HEK293T (cell line): ENCODE measurements around the gene SKAP2.

Experiments used
- ARNT ChIP-seq: fragments of 450-650 bp; IDR thresholded peaks from 2 replicates; pipeline ENCODE4 v1.6.1; 2017; ENCODE audit warnings: mild to moderate bottlenecking
- BHLHE40 ChIP-seq: fragments of 450-650 bp; IDR thresholded peaks from 2 replicates; pipeline ENCODE4 v1.6.1; 2016; ENCODE audit warnings: mild to moderate bottlenecking, moderate library complexity, borderline replicate concordance
- CTBP1 ChIP-seq: fragments of 450-650 bp; IDR thresholded peaks from 2 replicates; pipeline ENCODE4 v1.6.1; 2016; ENCODE audit warnings: borderline replicate concordance
- ELF4 ChIP-seq: fragments of 450-650 bp; IDR thresholded peaks from 2 replicates; pipeline ENCODE4 v1.6.1; 2017; ENCODE audit warnings: antibody characterized with exemption
- FOXA1 ChIP-seq: fragments of 450-650 bp; IDR thresholded peaks from 2 replicates; pipeline ENCODE4 v1.6.1; 2016; ENCODE audit warnings: mild to moderate bottlenecking
- FOXK2 ChIP-seq: fragments of 450-650 bp; IDR thresholded peaks from 2 replicates; pipeline ENCODE4 v1.6.1; 2016; ENCODE audit warnings: mild to moderate bottlenecking
- FOXM1 ChIP-seq: fragments of 450-650 bp; IDR thresholded peaks from 2 replicates; pipeline ENCODE4 v1.6.1; 2017; ENCODE audit warnings: mild to moderate bottlenecking, borderline replicate concordance
- L3MBTL2 ChIP-seq: fragments of 450-650 bp; conservative IDR thresholded peaks from 2 replicates; pipeline ENCODE4 v1.6.1; 2016; ENCODE audit warnings: mild to moderate bottlenecking
- LEF1 ChIP-seq: fragments of 450-650 bp; IDR thresholded peaks from 2 replicates; pipeline ENCODE4 v1.6.1; 2017; ENCODE audit warnings: mild to moderate bottlenecking, borderline replicate concordance
- SP1 ChIP-seq: fragments of 450-650 bp; IDR thresholded peaks from 2 replicates; pipeline ENCODE4 v1.6.1; 2017
- SUZ12 ChIP-seq: fragments of 450-650 bp; IDR thresholded peaks from 2 replicates; pipeline ENCODE4 v1.6.1; 2016; ENCODE audit warnings: mild to moderate bottlenecking
- TARDBP ChIP-seq: fragments of 450-650 bp; IDR thresholded peaks from 2 replicates; pipeline ENCODE4 v1.6.1; 2016
- ZNF384 ChIP-seq: fragments of 450-650 bp; IDR thresholded peaks from 2 replicates; pipeline ENCODE4 v1.6.1; 2016
- TF ChIP-seq, protein P1 (sequence below): fragments of 450-650 bp; IDR thresholded peaks from 2 replicates; pipeline ENCODE4 v1.6.1; 2016

DNA sequence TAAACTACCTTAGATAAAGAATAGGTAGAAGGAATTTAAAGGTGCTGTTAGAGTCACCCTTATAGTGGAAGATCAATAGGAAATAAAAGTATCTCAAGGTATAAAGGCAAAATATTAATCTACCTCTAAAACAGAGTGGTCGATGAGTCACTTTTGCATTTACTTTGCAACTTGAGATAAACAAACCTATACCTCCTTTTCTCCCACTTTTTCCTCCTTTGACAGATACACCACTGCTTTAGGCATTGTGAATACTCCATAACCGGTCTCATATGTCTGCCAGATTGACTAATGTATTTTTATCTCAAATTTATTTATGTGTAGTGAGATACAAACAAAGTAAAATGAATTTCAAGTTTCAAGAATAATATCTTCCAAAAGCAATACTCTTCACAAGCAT, 193.5 kb downstream of the SKAP2 start:
- TF ChIP-seq ELF4, result no peak
- no peak for TF ChIP-seq FOXA1
- TF ChIP-seq, protein P1, sequence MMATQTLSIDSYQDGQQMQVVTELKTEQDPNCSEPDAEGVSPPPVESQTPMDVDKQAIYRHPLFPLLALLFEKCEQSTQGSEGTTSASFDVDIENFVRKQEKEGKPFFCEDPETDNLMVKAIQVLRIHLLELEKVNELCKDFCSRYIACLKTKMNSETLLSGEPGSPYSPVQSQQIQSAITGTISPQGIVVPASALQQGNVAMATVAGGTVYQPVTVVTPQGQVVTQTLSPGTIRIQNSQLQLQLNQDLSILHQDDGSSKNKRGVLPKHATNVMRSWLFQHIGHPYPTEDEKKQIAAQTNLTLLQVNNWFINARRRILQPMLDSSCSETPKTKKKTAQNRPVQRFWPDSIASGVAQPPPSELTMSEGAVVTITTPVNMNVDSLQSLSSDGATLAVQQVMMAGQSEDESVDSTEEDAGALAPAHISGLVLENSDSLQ, result no peak
- TF ChIP-seq ARNT, result no peak
- no peak for TF ChIP-seq SUZ12
- no peak for TF ChIP-seq LEF1
- no peak for TF ChIP-seq CTBP1
- TF ChIP-seq FOXK2, result no peak
- no peak for TF ChIP-seq SP1
- TF ChIP-seq BHLHE40, result no peak
- TF ChIP-seq ZNF384, result no peak
- TF ChIP-seq TARDBP, result no peak
- no peak for TF ChIP-seq FOXM1
- no peak for TF ChIP-seq L3MBTL2
